IPS-15b (cell line): ENCODE results near the gene HELZ.
"Not testable (repeated sequence)": the region's sequence is repeated elsewhere in the genome, so short reads cannot be mapped to it uniquely, and the experiment has no call there.

ENCODE experiments used
- H3K27me3 ChIP-seq: one replicate; pipeline ENCODE4 v1.6.1; 2013; ENCODE audit warnings: low read length; ENCODE audit not compliant: control insufficient read depth, insufficient read depth
- H3K36me3 ChIP-seq: one replicate; pipeline ENCODE4 v1.6.1; 2013; ENCODE audit warnings: low read length; ENCODE audit not compliant: control insufficient read depth, insufficient read depth
- H3K4me1 ChIP-seq: one replicate; pipeline ENCODE4 v1.6.1; 2013; ENCODE audit warnings: mild to moderate bottlenecking, low read length; ENCODE audit not compliant: control insufficient read depth, insufficient read depth
- H3K4me3 ChIP-seq: one replicate; pipeline ENCODE4 v1.5.1; 2013; ENCODE audit warnings: low read depth, low read length
- H3K9ac ChIP-seq: one replicate; pipeline ENCODE4 v1.6.1; 2013; ENCODE audit warnings: low read depth, mild to moderate bottlenecking, low read length
- H3K9me3 ChIP-seq: one replicate; pipeline ENCODE4 v1.6.1; 2013; ENCODE audit warnings: mild to moderate bottlenecking, low read length; ENCODE audit not compliant: control insufficient read depth, insufficient read depth

HELZ gene

DNA sequence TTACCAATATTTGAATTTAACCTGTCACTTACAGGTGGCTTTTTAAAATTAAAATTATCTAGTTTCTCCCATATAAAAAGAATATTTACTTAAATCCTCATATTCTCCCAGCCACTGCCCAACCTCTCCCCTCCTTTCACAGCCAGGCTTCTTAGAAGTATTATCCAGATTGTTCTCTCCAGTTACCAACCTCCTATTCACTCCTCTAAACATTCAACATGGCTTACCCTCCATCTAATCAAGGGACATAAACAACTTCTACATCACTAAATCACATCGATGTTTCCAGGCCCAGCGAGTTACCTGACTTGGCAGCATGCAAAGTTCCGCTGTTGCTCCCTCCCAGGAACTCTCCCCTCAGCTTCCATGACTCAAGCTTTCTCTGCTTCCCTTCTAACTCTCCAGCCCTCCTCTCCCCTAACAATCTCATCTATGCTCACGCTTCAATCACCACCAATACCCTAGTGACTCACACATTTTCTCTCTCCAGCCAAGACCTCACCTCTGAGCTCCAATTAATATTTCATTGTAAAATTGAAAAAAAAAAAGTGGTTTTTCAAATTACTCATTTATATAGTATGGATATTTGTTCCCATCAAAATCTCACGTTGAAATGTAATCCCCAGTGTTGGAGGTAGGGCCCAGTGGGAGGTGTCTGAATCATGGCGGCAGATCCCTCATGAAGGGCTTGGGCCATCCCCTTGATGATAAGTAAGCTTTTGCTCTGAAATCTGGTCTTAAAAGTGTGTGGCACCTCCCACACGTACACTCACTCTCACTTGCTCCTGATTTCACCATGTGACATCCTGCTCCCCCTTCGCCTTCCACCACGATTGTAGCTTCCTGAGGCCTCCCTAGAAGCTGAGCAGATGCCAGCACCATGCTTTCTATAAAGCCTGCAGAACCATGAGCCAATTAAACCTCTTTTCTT is 88.5 kb downstream of the HELZ start:
- Histone ChIP-seq H3K9ac (no peak overlapping the region), H3K27me3 (no peaks in the 10 kb centered on the region), H3K9me3 (no peaks in the 10 kb centered on the region), H3K36me3 (no peaks in the 10 kb centered on the region), H3K4me1 (no peaks in the 10 kb centered on the region), H3K4me3 (no peak overlapping the region)

- no peaks in the 10 kb centered on the region for H3K4me1 ChIP-seq
- H3K27me3 ChIP-seq, result no peaks in the 10 kb centered on the region
- no peaks in the 10 kb centered on the region for H3K36me3 ChIP-seq
- no peaks in the 10 kb centered on the region for H3K9me3 ChIP-seq
- H3K4me3 ChIP-seq, result no peak overlapping the region
- H3K9ac ChIP-seq, result no peak overlapping the region
Observed at GRCh38 chr17:67152824-67153223, 92.2 kb downstream of the HELZ start.

DNA sequence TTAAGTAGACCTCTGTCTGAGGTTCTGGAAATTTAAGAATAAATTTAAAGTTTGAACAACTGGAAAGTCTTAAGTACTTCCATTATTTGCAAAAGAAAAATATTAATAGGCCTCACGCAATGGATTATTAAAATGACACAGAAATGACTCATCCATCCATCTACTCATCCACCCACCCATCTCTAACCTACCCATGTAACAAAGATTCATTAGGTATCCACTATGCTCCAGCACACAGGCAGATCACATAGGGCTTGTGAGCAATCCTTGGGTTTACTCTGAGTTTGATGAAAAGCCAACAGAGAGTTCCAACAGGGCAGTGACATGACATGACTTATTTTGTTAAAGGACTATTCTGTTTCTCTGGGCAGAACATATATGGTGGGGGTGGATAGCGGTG is 93.3 kb downstream of the HELZ start:
- no peaks in the 10 kb centered on the region for H3K9me3 ChIP-seq
- H3K4me1 ChIP-seq, result no peaks in the 10 kb centered on the region
- H3K4me3 ChIP-seq, result no peak overlapping the region
- H3K9ac ChIP-seq, result no peak overlapping the region
- H3K36me3 ChIP-seq, result no peaks in the 10 kb centered on the region
- no peaks in the 10 kb centered on the region for H3K27me3 ChIP-seq

GRCh38 chr17:67150826-67151225 is 94.2 kb downstream of the HELZ start:
- Histone ChIP-seq H3K9me3 (no peaks in the 10 kb centered on the region), H3K27me3 (no peaks in the 10 kb centered on the region), H3K36me3 (no peaks in the 10 kb centered on the region), H3K9ac (no peak overlapping the region), H3K4me3 (no peak overlapping the region), H3K4me1 (no peaks in the 10 kb centered on the region)

GRCh38 chr17:67148352-67148751 is 96.6 kb downstream of the HELZ start:
- Histone ChIP-seq H3K4me3 (no peak overlapping the region), H3K27me3 (no peaks in the 10 kb centered on the region), H3K9ac (no peak overlapping the region), H3K4me1 (peaks cover 3% of the 10 kb centered on the region), H3K9me3 (no peaks in the 10 kb centered on the region), H3K36me3 (no peaks in the 10 kb centered on the region)

DNA sequence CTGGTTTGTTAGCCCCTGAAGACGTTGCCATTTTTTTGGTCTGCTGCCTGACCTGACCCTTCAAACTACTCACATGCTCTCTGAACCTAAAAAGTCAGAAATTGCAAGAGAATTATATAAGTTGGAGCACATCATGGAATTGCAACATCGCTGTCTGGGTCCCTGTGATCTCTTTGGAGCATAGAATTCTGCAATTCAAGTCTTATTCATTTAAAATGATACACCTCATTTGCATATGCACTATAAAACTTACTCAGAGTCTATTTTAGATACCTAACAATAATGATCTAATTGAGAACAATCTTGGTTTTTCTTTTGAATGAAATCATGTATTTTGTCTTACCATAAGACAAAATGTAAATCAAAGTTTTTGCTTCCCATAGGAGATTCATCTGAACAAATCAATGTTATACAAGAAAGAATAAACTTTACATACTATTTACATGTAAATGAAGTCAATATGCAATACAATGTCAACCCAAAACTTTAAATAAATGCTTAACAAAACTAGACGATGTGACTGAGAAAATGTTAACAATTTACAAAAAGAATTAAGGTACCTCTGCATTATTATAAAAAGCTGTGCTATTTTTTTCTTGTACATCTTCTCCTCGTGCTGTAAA is 99.7 kb downstream of the HELZ start:
- Histone ChIP-seq H3K4me1 (peaks cover 3% of the 10 kb centered on the region), H3K27me3 (no peaks in the 10 kb centered on the region), H3K9me3 (no peaks in the 10 kb centered on the region), H3K4me3 (no peak overlapping the region), H3K9ac (no peak overlapping the region), H3K36me3 (no peaks in the 10 kb centered on the region)

DNA sequence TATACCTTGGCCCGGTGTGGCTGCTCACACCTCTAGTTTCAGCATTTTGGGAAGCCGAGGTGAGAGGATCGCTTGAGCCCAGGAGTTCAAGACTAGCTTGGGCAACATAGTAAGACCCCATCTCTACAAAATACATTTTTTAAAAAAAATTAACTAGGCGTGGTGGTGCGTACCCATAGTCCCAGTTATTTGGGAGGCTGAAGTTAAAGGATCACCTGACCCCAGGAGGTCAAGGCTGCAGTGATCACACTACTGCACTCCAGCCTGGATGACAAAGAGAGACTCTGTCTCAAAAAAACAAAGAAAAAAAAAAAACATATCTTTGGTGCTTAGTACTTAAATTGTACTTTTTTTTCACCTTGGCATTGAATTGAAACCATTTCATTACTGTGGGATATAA is 101.7 kb downstream of the HELZ start:
- H3K4me1 ChIP-seq, result peaks cover 3% of the 10 kb centered on the region

DNA sequence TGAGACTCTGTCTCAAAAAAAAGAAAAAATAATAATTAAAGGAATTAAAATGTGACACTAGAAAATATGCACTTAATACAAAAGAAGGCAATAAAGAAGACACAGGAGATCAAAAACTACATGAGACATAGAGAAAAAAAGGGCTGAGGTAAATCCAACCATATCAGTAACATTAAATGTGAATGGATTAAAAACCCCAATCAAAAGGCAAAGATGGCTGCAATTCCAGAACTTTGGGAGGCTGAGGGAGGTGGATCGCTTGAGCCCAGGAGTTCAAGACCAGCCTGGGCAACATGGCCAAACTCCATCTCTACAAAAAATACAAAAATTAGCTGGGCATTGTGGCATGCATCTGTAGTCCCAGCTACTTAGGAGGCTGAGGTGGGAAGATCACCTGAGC is 103.0 kb downstream of the HELZ start:
- H3K9me3 ChIP-seq, H3K27me3 ChIP-seq, H3K9ac ChIP-seq, H3K4me1 ChIP-seq, H3K4me3 ChIP-seq, H3K36me3 ChIP-seq: not testable (repeated sequence)

More for the DNA sequence above, 101.7 kb downstream of the HELZ start:
- H3K36me3 ChIP-seq, result no peaks in the 10 kb centered on the region
- no peak overlapping the region for H3K4me3 ChIP-seq
- H3K27me3 ChIP-seq, result no peaks in the 10 kb centered on the region
- no peaks in the 10 kb centered on the region for H3K9me3 ChIP-seq
- H3K9ac ChIP-seq, result no peak overlapping the region

GRCh38 chr17:67139784-67140665 is 105.0 kb downstream of the HELZ start:
- no peaks in the 10 kb centered on the region for H3K9me3 ChIP-seq
- no peak overlapping the region for H3K4me3 ChIP-seq
- no peaks in the 10 kb centered on the region for H3K36me3 ChIP-seq

GRCh38 chr17:67139289-67139688 is 105.7 kb downstream of the HELZ start:
- H3K9ac ChIP-seq, result no peak overlapping the region
- H3K4me3 ChIP-seq, result no peak overlapping the region
- H3K27me3 ChIP-seq, result no peaks in the 10 kb centered on the region
- H3K9me3 ChIP-seq, result no peaks in the 10 kb centered on the region
- no peaks in the 10 kb centered on the region for H3K4me1 ChIP-seq
- H3K36me3 ChIP-seq, result no peaks in the 10 kb centered on the region

More at GRCh38 chr17:67139784-67140665, 105.0 kb downstream of the HELZ start:
- Histone ChIP-seq H3K27me3 (no peaks in the 10 kb centered on the region), H3K9ac (no peak overlapping the region), H3K4me1 (peaks cover 1% of the 10 kb centered on the region)

- H3K9ac ChIP-seq, result no peak overlapping the region
- no peaks in the 10 kb centered on the region for H3K9me3 ChIP-seq
- no peak overlapping the region for H3K4me3 ChIP-seq
- no peaks in the 10 kb centered on the region for H3K4me1 ChIP-seq
- no peaks in the 10 kb centered on the region for H3K27me3 ChIP-seq
- no peaks in the 10 kb centered on the region for H3K36me3 ChIP-seq
Observed at GRCh38 chr17:67138392-67138791, 106.6 kb downstream of the HELZ start.
